Measurements from ENCODE around the gene CD200R1L.

DNA sequence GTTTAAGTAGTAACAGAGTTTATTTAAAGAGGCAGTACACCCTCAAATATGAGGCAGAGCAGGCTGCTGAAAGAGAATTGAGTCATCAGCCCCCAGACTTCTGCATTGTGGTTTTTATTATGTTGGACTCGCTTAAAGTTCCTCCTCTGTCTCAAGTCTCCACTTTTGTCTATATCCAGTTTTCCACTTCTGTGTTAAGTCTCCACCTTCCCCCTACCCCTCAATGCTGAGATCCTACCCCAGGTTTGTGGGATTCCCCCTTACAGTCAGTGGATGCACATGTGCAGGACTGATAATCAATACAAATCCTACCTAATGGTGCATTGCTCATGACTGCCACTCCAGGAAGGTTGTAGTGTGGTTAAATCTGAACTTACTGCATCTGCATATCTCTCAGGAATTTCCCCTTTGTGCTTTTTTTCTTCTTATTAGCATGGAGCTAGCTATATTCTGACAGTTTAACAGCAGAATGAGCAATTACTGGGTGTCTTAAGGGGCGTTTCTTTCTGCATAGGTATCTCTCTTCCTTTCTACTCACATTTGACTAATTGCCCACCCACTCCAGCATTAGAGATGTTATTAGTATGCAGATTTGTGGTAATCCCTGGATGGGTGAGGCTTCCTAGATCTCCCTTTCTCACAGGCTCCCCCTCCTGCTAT lies 11.9 kb upstream of the CD200R1L start:
- TF ChIP-seq, protein P1, sequence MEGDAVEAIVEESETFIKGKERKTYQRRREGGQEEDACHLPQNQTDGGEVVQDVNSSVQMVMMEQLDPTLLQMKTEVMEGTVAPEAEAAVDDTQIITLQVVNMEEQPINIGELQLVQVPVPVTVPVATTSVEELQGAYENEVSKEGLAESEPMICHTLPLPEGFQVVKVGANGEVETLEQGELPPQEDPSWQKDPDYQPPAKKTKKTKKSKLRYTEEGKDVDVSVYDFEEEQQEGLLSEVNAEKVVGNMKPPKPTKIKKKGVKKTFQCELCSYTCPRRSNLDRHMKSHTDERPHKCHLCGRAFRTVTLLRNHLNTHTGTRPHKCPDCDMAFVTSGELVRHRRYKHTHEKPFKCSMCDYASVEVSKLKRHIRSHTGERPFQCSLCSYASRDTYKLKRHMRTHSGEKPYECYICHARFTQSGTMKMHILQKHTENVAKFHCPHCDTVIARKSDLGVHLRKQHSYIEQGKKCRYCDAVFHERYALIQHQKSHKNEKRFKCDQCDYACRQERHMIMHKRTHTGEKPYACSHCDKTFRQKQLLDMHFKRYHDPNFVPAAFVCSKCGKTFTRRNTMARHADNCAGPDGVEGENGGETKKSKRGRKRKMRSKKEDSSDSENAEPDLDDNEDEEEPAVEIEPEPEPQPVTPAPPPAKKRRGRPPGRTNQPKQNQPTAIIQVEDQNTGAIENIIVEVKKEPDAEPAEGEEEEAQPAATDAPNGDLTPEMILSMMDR (IDR thresholded peaks at IDR 0.05): no peak
- TF ChIP-seq ETV6 (CRISPR knock-in tag; IDR thresholded peaks at IDR 0.05): no peak
- no peak for TF ChIP-seq NFE2L1 (CRISPR knock-in tag; IDR thresholded peaks at IDR 0.05)
- TF ChIP-seq TCF7 (CRISPR knock-in tag; IDR thresholded peaks at IDR 0.05; ENCODE audit: low read depth): no peak
- TF ChIP-seq CDX4 (CRISPR knock-in tag; IDR thresholded peaks at IDR 0.05; ENCODE audit: borderline replicate concordance): no peak
- no peak for TF ChIP-seq NR3C1 (CRISPR knock-in tag; conservative IDR thresholded peaks at IDR 0.05; ENCODE audit: low read depth)
- TF ChIP-seq, protein P2, sequence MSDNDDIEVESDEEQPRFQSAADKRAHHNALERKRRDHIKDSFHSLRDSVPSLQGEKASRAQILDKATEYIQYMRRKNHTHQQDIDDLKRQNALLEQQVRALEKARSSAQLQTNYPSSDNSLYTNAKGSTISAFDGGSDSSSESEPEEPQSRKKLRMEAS (CRISPR knock-in tag; IDR thresholded peaks at IDR 0.05): no peak
- TF ChIP-seq ESRRA (CRISPR knock-in tag; IDR thresholded peaks at IDR 0.05; ENCODE audit: borderline replicate concordance): no peak
- no peak for TF ChIP-seq GRHL2 (CRISPR knock-in tag; IDR thresholded peaks at IDR 0.05; ENCODE audit: insufficient replicate concordance, severe bottlenecking)
- no peak for TF ChIP-seq FOXJ3 (CRISPR knock-in tag; IDR thresholded peaks at IDR 0.05; ENCODE audit: borderline replicate concordance)
- TF ChIP-seq, protein P3, sequence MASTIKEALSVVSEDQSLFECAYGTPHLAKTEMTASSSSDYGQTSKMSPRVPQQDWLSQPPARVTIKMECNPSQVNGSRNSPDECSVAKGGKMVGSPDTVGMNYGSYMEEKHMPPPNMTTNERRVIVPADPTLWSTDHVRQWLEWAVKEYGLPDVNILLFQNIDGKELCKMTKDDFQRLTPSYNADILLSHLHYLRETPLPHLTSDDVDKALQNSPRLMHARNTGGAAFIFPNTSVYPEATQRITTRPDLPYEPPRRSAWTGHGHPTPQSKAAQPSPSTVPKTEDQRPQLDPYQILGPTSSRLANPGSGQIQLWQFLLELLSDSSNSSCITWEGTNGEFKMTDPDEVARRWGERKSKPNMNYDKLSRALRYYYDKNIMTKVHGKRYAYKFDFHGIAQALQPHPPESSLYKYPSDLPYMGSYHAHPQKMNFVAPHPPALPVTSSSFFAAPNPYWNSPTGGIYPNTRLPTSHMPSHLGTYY (CRISPR knock-in tag; IDR thresholded peaks at IDR 0.05): no peak
- no peak for TF ChIP-seq GABPB1 (CRISPR knock-in tag; IDR thresholded peaks at IDR 0.05)

Measured in WTC11 (cell line).